ENCODE data around the gene ANKS1B.
"Not testable (repeated sequence)": the region's sequence is repeated elsewhere in the genome, so short reads cannot be mapped to it uniquely, and the experiment has no call there.

ANKS1B gene

DNA sequence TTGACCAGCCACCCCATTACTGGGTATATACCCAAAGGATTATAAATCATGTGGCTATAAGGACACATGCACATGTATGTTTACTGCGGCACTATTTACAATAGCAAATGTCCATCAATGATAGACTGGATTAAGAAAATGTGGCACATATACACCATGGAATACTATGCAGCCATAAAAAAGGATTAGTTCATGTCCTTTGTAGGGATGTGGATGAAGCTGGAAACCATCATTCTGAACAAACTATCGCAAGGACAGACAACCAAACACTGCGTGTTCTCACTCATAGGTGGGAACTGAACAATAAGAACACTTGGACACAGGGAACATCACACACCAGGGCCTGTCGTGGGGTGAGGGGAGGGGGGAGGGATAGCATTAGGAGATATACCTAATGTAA is 31.6 kb upstream of the ANKS1B start:
- H3K4me3 ChIP-seq (ENCODE audit: control insufficient read depth in 1 of 7, extremely low read depth in 1 of 7, insufficient read depth in 4 of 7, low read depth in 2 of 7, low read length in 6 of 7); CTCF ChIA-PET; POLR2A ChIA-PET; H3K9me3 ChIP-seq (ENCODE audit: control extremely low read depth in 1 of 5, control insufficient read depth in 4 of 5, insufficient read depth in 2 of 5, low read depth in 1 of 5, low read length in 4 of 5); H3K4me1 ChIP-seq (ENCODE audit: control extremely low read depth in 1 of 4, control insufficient read depth in 4 of 4, insufficient read depth in 4 of 4, low read length in 3 of 4); H3K27me3 ChIP-seq (replicated peaks in 2 of 5; ENCODE audit: control insufficient read depth in 4 of 5, insufficient read depth in 5 of 5, low read length in 4 of 5); H3K27ac ChIP-seq (ENCODE audit: insufficient read depth in 1 of 2, low read depth in 1 of 2, low read length in 2 of 2, poor library complexity in 1 of 2, severe bottlenecking in 2 of 2); H3K36me3 ChIP-seq (ENCODE audit: control insufficient read depth in 4 of 4, insufficient read depth in 4 of 4, low read length in 3 of 4); DNase-seq: not testable (repeated sequence)
- no CpG with 5 or more reads among the region's 4 CpGs for WGBS (ENCODE audit: insufficient coverage)

DNA sequence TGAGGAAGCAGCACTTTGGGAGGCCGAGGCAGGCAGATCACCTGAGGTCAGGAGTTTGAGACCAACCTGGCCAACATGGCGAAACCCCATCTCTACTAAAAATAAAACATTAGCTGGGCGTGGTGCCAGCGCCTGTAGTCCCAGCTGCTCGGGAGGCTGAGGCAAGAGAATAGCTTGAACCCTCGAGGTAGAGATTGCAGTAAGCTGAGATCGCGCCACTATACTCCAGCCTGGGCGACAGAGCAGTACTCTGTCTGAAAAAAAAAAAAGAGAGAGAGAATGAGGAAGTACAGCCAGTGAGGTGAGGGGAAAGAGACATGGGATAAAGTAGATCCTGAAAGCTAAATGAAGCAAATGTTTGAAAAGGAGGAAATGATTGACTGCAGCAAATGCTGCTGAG is 21.1 kb upstream of the ANKS1B start:
- H3K27ac ChIP-seq (ENCODE audit: insufficient read depth in 1 of 2, low read depth in 1 of 2, low read length in 2 of 2, poor library complexity in 1 of 2, severe bottlenecking in 2 of 2); H3K4me1 ChIP-seq (ENCODE audit: control extremely low read depth in 1 of 4, control insufficient read depth in 4 of 4, insufficient read depth in 4 of 4, low read length in 3 of 4); CTCF ChIA-PET; DNase-seq; H3K36me3 ChIP-seq (ENCODE audit: control insufficient read depth in 4 of 4, insufficient read depth in 4 of 4, low read length in 3 of 4); H3K4me3 ChIP-seq (ENCODE audit: control insufficient read depth in 1 of 7, extremely low read depth in 1 of 7, insufficient read depth in 4 of 7, low read depth in 2 of 7, low read length in 6 of 7); POLR2A ChIA-PET; H3K27me3 ChIP-seq (replicated peaks in 2 of 5; ENCODE audit: control insufficient read depth in 4 of 5, insufficient read depth in 5 of 5, low read length in 4 of 5); H3K9me3 ChIP-seq (ENCODE audit: control extremely low read depth in 1 of 5, control insufficient read depth in 4 of 5, insufficient read depth in 2 of 5, low read depth in 1 of 5, low read length in 4 of 5): not testable (repeated sequence)
- WGBS (ENCODE audit: insufficient coverage) = 86% methylated on average over 8 of the region's 9 CpGs

DNA sequence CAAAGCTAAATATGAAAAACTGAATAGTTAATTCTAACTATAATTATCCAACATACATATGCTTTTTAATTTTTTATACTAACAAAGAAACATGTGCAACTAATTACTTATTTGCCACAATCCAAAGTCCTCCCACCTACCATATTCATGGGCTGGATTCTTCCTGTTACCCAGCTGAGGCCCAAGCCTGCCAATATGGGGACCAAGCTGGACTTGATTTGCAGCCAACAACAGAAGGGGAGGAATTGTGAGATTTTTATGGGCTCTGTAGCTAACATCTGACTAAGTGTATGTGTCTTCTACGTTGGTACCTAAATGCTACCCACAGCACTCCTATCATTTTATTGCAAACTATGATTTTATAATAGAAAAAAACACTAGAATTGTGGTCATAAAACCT is 13.1 kb upstream of the ANKS1B start:
- H3K27me3 ChIP-seq (replicated peaks in 2 of 5; ENCODE audit: control insufficient read depth in 4 of 5, insufficient read depth in 5 of 5, low read length in 4 of 5) = peaks cover 0 to 3% (median 0%) of the 10 kb centered on the region in 5 experiments
- DNase-seq = no peak
- H3K9me3 ChIP-seq (ENCODE audit: control extremely low read depth in 1 of 5, control insufficient read depth in 4 of 5, insufficient read depth in 2 of 5, low read depth in 1 of 5, low read length in 4 of 5) = peaks cover 0 to 2% (median 0%) of the 10 kb centered on the region in 5 experiments
- no peak overlapping the region for H3K4me3 ChIP-seq (ENCODE audit: control insufficient read depth in 1 of 7, extremely low read depth in 1 of 7, insufficient read depth in 4 of 7, low read depth in 2 of 7, low read length in 6 of 7)
- no peaks in the 10 kb centered on the region for H3K4me1 ChIP-seq (ENCODE audit: control extremely low read depth in 1 of 4, control insufficient read depth in 4 of 4, insufficient read depth in 4 of 4, low read length in 3 of 4)
- no CpG with 5 or more reads among the region's 1 CpG for WGBS (ENCODE audit: insufficient coverage)
- POLR2A ChIA-PET = no interaction called here
- CTCF ChIA-PET = no interaction called here
- H3K36me3 ChIP-seq (ENCODE audit: control insufficient read depth in 4 of 4, insufficient read depth in 4 of 4, low read length in 3 of 4) = no peaks in the 10 kb centered on the region
- no peak overlapping the region for H3K27ac ChIP-seq (ENCODE audit: insufficient read depth in 1 of 2, low read depth in 1 of 2, low read length in 2 of 2, poor library complexity in 1 of 2, severe bottlenecking in 2 of 2)

DNA sequence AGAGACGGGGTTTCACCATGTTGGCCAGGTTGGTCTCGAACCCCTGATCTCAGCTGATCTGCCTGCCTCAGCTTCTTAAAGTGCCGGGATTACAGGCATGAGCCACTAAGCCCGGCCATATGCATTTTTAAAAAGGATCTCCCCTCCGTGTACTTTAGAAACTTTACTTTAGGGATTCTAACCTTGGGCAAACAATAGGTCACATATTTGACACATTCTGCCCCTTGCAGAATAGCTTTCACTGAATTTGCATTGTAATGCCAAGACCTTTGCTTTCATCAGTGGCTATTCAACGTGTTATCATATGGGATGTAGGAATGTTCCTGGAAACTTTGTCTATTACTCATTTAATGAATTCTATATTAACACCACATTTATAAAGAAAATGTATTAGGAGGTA is 11.4 kb upstream of the ANKS1B start:
- peaks cover 0 to 3% (median 0%) of the 10 kb centered on the region in 5 experiments for H3K27me3 ChIP-seq (replicated peaks in 2 of 5; ENCODE audit: control insufficient read depth in 4 of 5, insufficient read depth in 5 of 5, low read length in 4 of 5)
- ChIA-PET POLR2A (no interaction called here), CTCF (no interaction called here)
- no peak overlapping the region for H3K4me3 ChIP-seq (ENCODE audit: control insufficient read depth in 1 of 7, extremely low read depth in 1 of 7, insufficient read depth in 4 of 7, low read depth in 2 of 7, low read length in 6 of 7)
- no peaks in the 10 kb centered on the region for H3K4me1 ChIP-seq (ENCODE audit: control extremely low read depth in 1 of 4, control insufficient read depth in 4 of 4, insufficient read depth in 4 of 4, low read length in 3 of 4)
- whole genome bisulfite sequencing (ENCODE audit: insufficient coverage) = 92% methylated on average over 5 of the region's 6 CpGs
- H3K36me3 ChIP-seq (ENCODE audit: control insufficient read depth in 4 of 4, insufficient read depth in 4 of 4, low read length in 3 of 4) = no peaks in the 10 kb centered on the region
- H3K9me3 ChIP-seq (ENCODE audit: control extremely low read depth in 1 of 5, control insufficient read depth in 4 of 5, insufficient read depth in 2 of 5, low read depth in 1 of 5, low read length in 4 of 5) = peaks cover 0 to 2% (median 0%) of the 10 kb centered on the region in 5 experiments
- H3K27ac ChIP-seq (ENCODE audit: insufficient read depth in 1 of 2, low read depth in 1 of 2, low read length in 2 of 2, poor library complexity in 1 of 2, severe bottlenecking in 2 of 2) = no peak overlapping the region
- no peak for DNase-seq

DNA sequence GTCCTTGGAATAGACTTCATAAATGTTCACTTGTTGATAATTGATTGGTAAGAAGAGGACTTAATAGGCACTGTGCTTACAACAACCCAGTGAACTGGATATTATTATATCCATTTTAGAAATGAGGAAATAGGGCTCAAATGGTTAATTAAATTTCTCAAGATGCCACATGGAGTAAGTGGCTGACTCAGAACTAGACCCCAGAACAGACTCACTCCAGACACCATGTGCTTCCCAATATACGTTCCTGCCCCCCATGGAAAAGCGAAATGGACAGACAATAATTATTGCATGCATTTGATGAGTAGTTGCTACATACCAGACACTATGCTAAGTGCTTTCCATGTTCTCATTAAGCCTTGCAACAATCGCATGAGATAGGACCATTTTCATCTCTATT is 895 bp upstream of the ANKS1B start:
- H3K27me3 ChIP-seq (replicated peaks in 2 of 5; ENCODE audit: control insufficient read depth in 4 of 5, insufficient read depth in 5 of 5, low read length in 4 of 5) = peaks cover 5 to 57% (median 21%) of the 10 kb centered on the region in 5 experiments
- H3K4me3 ChIP-seq (ENCODE audit: control insufficient read depth in 1 of 7, extremely low read depth in 1 of 7, insufficient read depth in 4 of 7, low read depth in 2 of 7, low read length in 6 of 7) = peak overlapping the region in 3 of 7 experiments; percentile 65 to 75 (median 74)
- 50% methylated on average over 1 of the region's 3 CpGs for WGBS (ENCODE audit: insufficient coverage)
- POLR2A ChIA-PET = no interaction called here
- no peak overlapping the region for H3K27ac ChIP-seq (ENCODE audit: insufficient read depth in 1 of 2, low read depth in 1 of 2, low read length in 2 of 2, poor library complexity in 1 of 2, severe bottlenecking in 2 of 2)
- no peaks in the 10 kb centered on the region for H3K36me3 ChIP-seq (ENCODE audit: control insufficient read depth in 4 of 4, insufficient read depth in 4 of 4, low read length in 3 of 4)
- peaks cover 0 to 1% (median 0%) of the 10 kb centered on the region in 5 experiments for H3K9me3 ChIP-seq (ENCODE audit: control extremely low read depth in 1 of 5, control insufficient read depth in 4 of 5, insufficient read depth in 2 of 5, low read depth in 1 of 5, low read length in 4 of 5)
- H3K4me1 ChIP-seq (ENCODE audit: control extremely low read depth in 1 of 4, control insufficient read depth in 4 of 4, insufficient read depth in 4 of 4, low read length in 3 of 4) = peaks cover 5 to 12% (median 10%) of the 10 kb centered on the region in 4 experiments
- peak in 2 of 3 donors; percentile 8 to 14 for DNase-seq
- CTCF ChIA-PET = no interaction called here

DNA sequence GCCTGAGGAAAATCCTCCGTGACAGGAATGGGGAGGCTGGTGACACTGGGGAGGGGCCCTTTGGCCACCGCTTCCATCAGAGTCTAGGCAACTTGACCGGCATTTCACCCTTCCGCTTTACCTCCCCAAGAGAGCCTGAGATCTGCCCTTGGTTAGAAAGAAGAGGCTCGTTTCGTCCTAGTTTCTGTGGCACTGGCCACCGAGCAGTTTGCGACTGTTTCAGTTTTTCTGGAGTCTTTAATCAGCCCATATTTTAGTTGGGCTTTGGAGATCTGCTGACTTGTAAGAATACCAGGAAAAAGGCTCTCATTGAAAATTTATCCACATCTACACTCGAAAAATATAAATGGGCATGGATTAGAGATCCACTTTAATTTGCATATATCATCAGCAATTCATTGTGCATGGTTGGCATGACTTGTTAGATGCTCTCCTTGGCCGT is 414 bp upstream of the ANKS1B start:
- Histone ChIP-seq H3K27ac (ENCODE audit: insufficient read depth in 1 of 2, low read depth in 1 of 2, low read length in 2 of 2, poor library complexity in 1 of 2, severe bottlenecking in 2 of 2) (no peak overlapping the region), H3K9me3 (ENCODE audit: control extremely low read depth in 1 of 5, control insufficient read depth in 4 of 5, insufficient read depth in 2 of 5, low read depth in 1 of 5, low read length in 4 of 5) (peaks cover 0 to 1% (median 0%) of the 10 kb centered on the region in 5 experiments), H3K4me1 (ENCODE audit: control extremely low read depth in 1 of 4, control insufficient read depth in 4 of 4, insufficient read depth in 4 of 4, low read length in 3 of 4) (peaks cover 5 to 12% (median 10%) of the 10 kb centered on the region in 4 experiments), H3K27me3 (replicated peaks in 2 of 5; ENCODE audit: control insufficient read depth in 4 of 5, insufficient read depth in 5 of 5, low read length in 4 of 5) (peaks cover 7 to 57% (median 21%) of the 10 kb centered on the region in 5 experiments), H3K36me3 (ENCODE audit: control insufficient read depth in 4 of 4, insufficient read depth in 4 of 4, low read length in 3 of 4) (no peaks in the 10 kb centered on the region), H3K4me3 (ENCODE audit: control insufficient read depth in 1 of 7, extremely low read depth in 1 of 7, insufficient read depth in 4 of 7, low read depth in 2 of 7, low read length in 6 of 7) (peak overlapping the region; percentile 30 to 75 (median 64))
- POLR2A ChIA-PET = no interaction called here
- 7% methylated on average over 9 of the region's 10 CpGs for WGBS (ENCODE audit: insufficient coverage)
- CTCF ChIA-PET = no interaction called here
- peak in 1 of 3 donors; percentile 8 for DNase-seq

DNA sequence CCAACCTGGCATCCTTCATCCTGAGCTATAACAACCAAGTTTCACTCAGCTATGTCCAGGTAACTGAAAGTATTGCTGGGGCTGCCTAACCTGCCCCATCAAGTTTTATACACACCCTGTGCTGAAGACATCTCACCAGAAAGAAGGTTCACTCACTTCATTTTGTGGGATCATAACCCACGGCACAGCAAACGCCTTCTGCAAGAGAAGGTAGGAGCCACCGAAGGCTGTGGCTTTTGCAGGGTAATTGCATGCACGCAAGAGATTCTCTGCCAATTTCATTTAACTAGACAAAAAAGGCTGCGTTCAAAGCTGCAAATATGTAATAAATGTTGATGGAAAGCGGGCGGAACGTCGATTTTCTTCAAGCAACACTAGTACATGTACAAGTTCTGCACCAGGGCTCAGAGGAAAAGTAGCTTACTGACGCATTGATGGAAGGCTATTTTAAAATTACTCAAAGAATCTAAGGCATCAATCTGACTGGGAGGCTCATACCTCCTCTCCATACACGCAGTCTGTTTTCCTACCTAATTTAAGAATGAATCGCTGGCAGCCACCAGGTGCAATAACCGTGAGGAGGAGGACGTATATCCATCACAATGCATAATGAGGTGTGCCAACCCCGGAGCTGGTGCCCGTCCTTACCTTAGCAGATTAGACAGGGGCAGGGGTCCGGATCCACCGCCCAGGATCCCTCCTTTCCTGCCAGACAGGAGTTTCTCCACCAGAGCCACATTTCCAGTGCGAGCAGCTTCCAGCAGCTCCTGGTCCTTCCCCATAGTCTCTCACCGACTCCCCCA is 1.1 kb downstream of the ANKS1B start:
- peaks cover 5 to 12% (median 10%) of the 10 kb centered on the region in 4 experiments for H3K4me1 ChIP-seq (ENCODE audit: control extremely low read depth in 1 of 4, control insufficient read depth in 4 of 4, insufficient read depth in 4 of 4, low read length in 3 of 4)
- WGBS (ENCODE audit: insufficient coverage) = 43% methylated on average over 16 of the region's 20 CpGs
- CTCF ChIA-PET = interaction anchor here (1.2 kb wide), 1 partner anchor 11 kb away, joined by 3 read pairs; no protein-coding TSS in a partner anchor
- POLR2A ChIA-PET = no interaction called here
- H3K27ac ChIP-seq (ENCODE audit: insufficient read depth in 1 of 2, low read depth in 1 of 2, low read length in 2 of 2, poor library complexity in 1 of 2, severe bottlenecking in 2 of 2) = no peak overlapping the region
- peaks cover 11 to 61% (median 22%) of the 10 kb centered on the region in 5 experiments for H3K27me3 ChIP-seq (replicated peaks in 2 of 5; ENCODE audit: control insufficient read depth in 4 of 5, insufficient read depth in 5 of 5, low read length in 4 of 5)
- DNase-seq = peak in 2 of 3 donors; percentile 2 to 6
- no peak overlapping the region for H3K4me3 ChIP-seq (ENCODE audit: control insufficient read depth in 1 of 7, extremely low read depth in 1 of 7, insufficient read depth in 4 of 7, low read depth in 2 of 7, low read length in 6 of 7)
- H3K9me3 ChIP-seq (ENCODE audit: control extremely low read depth in 1 of 5, control insufficient read depth in 4 of 5, insufficient read depth in 2 of 5, low read depth in 1 of 5, low read length in 4 of 5) = peaks cover 0 to 1% (median 0%) of the 10 kb centered on the region in 5 experiments
- H3K36me3 ChIP-seq (ENCODE audit: control insufficient read depth in 4 of 4, insufficient read depth in 4 of 4, low read length in 3 of 4) = no peaks in the 10 kb centered on the region
